Measurements from ENCODE around the gene FXYD2.

DNA sequence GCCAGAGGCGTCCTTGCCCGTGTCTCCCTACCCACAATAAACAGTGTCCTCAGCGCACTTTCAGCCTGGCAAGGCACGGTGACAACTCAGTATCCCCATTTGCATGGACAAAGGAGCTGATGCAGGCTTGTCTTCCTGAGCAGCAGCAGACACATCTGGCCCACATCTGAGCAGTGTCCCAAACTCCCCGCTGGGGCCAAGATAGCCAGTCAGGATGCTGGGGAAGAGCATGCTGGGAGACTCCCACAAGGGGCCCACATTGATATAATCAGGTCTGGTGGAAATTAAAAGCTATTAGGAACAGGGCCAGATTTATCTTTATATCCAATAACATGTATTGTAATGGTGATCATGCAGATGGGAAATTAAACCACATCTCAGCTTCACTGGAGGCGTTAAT is 52.2 kb downstream of the FXYD2 start:
- TF ChIP-seq, protein P1, sequence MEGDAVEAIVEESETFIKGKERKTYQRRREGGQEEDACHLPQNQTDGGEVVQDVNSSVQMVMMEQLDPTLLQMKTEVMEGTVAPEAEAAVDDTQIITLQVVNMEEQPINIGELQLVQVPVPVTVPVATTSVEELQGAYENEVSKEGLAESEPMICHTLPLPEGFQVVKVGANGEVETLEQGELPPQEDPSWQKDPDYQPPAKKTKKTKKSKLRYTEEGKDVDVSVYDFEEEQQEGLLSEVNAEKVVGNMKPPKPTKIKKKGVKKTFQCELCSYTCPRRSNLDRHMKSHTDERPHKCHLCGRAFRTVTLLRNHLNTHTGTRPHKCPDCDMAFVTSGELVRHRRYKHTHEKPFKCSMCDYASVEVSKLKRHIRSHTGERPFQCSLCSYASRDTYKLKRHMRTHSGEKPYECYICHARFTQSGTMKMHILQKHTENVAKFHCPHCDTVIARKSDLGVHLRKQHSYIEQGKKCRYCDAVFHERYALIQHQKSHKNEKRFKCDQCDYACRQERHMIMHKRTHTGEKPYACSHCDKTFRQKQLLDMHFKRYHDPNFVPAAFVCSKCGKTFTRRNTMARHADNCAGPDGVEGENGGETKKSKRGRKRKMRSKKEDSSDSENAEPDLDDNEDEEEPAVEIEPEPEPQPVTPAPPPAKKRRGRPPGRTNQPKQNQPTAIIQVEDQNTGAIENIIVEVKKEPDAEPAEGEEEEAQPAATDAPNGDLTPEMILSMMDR (IDR thresholded peaks at IDR 0.05; ENCODE audit: extremely low read depth in 1 of 2, insufficient read depth in 1 of 2, low read depth in 1 of 2, low read length in 2 of 2) = no peak
- TF ChIP-seq POLR2A (IDR thresholded peaks at IDR 0.05; ENCODE audit: low read depth, low read length) (no peak), POLR2AphosphoS5 (IDR thresholded peaks at IDR 0.05; ENCODE audit: insufficient read depth, low read depth, low read length) (no peak)

Measured in endothelial cell of umbilical vein (primary cell).